ENCODE data around the gene PRKCE.
A peak's percentile ranks its signal among the peaks of the same experiment; 100 is the strongest.
"Not testable (repeated sequence)": the region's sequence is repeated elsewhere in the genome, so short reads cannot be mapped to it uniquely, and the experiment has no call there.

Gene PRKCE

GRCh38 chr2:45888641-45889040 lies 237.2 kb downstream of the PRKCE start:
- in situ Hi-C loops (cut with MboI; ENCODE audit: low sequenced_read_pairs, unreplicated experiment), result no loop called here
- no peak for TF ChIP-seq CTCF (IDR thresholded peaks at IDR 0.05; ENCODE audit: borderline replicate concordance, control extremely low read depth, extremely low read depth, insufficient read depth, missing control alignments)
- no peak for DNase-seq (ENCODE audit: low spot score)

- TF ChIP-seq CTCF (IDR thresholded peaks at IDR 0.05; ENCODE audit: borderline replicate concordance, control extremely low read depth, extremely low read depth, insufficient read depth, missing control alignments), result peak; percentile 10
- DNase-seq (ENCODE audit: low spot score), result peak; percentile 79
- in situ Hi-C loops (cut with MboI; ENCODE audit: low sequenced_read_pairs, unreplicated experiment), result no loop called here
These were observed 237.6 kb downstream of the PRKCE start for GRCh38 chr2:45889053-45889452.

GRCh38 chr2:45889620-45890370 lies 238.3 kb downstream of the PRKCE start:
- in situ Hi-C loops (cut with MboI; ENCODE audit: low sequenced_read_pairs, unreplicated experiment), result no loop called here
- peak; percentile 44 for DNase-seq (ENCODE audit: low spot score)
- TF ChIP-seq CTCF (IDR thresholded peaks at IDR 0.05; ENCODE audit: borderline replicate concordance, control extremely low read depth, extremely low read depth, insufficient read depth, missing control alignments), result no peak

GRCh38 chr2:45890371-45890646 lies 238.8 kb downstream of the PRKCE start:
- DNase-seq (ENCODE audit: low spot score); in situ Hi-C loops (cut with MboI; ENCODE audit: low sequenced_read_pairs, unreplicated experiment): not testable (repeated sequence)

- DNase-seq (ENCODE audit: low spot score), result no peak
- no peak for TF ChIP-seq CTCF (IDR thresholded peaks at IDR 0.05; ENCODE audit: borderline replicate concordance, control extremely low read depth, extremely low read depth, insufficient read depth, missing control alignments)
- in situ Hi-C loops (cut with MboI; ENCODE audit: low sequenced_read_pairs, unreplicated experiment), result no loop called here
These were observed 239.3 kb downstream of the PRKCE start for GRCh38 chr2:45890819-45891218.

GRCh38 chr2:45891719-45892424 lies 240.4 kb downstream of the PRKCE start:
- DNase-seq (ENCODE audit: low spot score), result no peak
- in situ Hi-C loops (cut with MboI; ENCODE audit: low sequenced_read_pairs, unreplicated experiment), result no loop called here
- TF ChIP-seq CTCF (IDR thresholded peaks at IDR 0.05; ENCODE audit: borderline replicate concordance, control extremely low read depth, extremely low read depth, insufficient read depth, missing control alignments), result no peak

- in situ Hi-C loops (cut with MboI; ENCODE audit: low sequenced_read_pairs, unreplicated experiment), result no loop called here
- no peak for TF ChIP-seq CTCF (IDR thresholded peaks at IDR 0.05; ENCODE audit: borderline replicate concordance, control extremely low read depth, extremely low read depth, insufficient read depth, missing control alignments)
- no peak for DNase-seq (ENCODE audit: low spot score)
These were observed 240.9 kb downstream of the PRKCE start for GRCh38 chr2:45892425-45892745.
